ENCODE results near the gene DSC2.

- TF ChIP-seq POLR2AphosphoS5 (IDR thresholded peaks at IDR 0.05; ENCODE audit: low read depth, low read length) = no peak
- no peak for TF ChIP-seq TAF1 (IDR thresholded peaks at IDR 0.05; ENCODE audit: borderline replicate concordance, low read depth, low read length)
- no peak for TF ChIP-seq POLR2A (IDR thresholded peaks at IDR 0.05; ENCODE audit: low read depth, low read length)
These were observed 91.6 kb downstream of the DSC2 start for GRCh38 chr18:31010601-31011000.
